GM12878 (cell line): Measurements from ENCODE around the gene RUSC1. TPM values are rescaled to one million over a fixed set of nuclear protein-coding genes. Genes with fewer than 3 reads are reported as not detected.

ENCODE experiments used
- CHD1 ChIP-seq: IDR thresholded peaks from 2 replicates; pipeline ENCODE4 v1.6.1; 2012; ENCODE audit warnings: low read depth, low read length, improper control_type of control experiment
- CTCF ChIP-seq, 3 experiments: IDR thresholded peaks in 2 of 3; conservative IDR thresholded peaks in 1 of 3; 2 replicates each; pipeline ENCODE4 v1.5.1; 2011; ENCODE audit warnings: low read depth in 3 of 3, low read length in 3 of 3, mild to moderate bottlenecking in 3 of 3, control low read depth in 2 of 3, moderate library complexity in 2 of 3, inconsistent platforms in 1 of 3, mixed read lengths in 1 of 3; ENCODE audit not compliant: control insufficient read depth in 2 of 3, insufficient read depth in 1 of 3; ENCODE audit errors: extremely low read depth in 1 of 3
- ELK1 ChIP-seq: IDR thresholded peaks from 2 replicates; pipeline ENCODE4 v1.6.1; 2012; ENCODE audit warnings: low read depth, low read length, improper control_type of control experiment
- IKZF2 ChIP-seq, 2 experiments: fragments of 450-650 bp; IDR thresholded peaks; 2 replicates each; pipeline ENCODE4 v1.6.1; 2017; ENCODE audit warnings: mild to moderate bottlenecking in 2 of 2, moderate library complexity in 2 of 2
- POLR2A ChIP-seq: IDR thresholded peaks from 2 replicates; pipeline ENCODE4 v1.6.1; 2011; ENCODE audit warnings: low read depth, mild to moderate bottlenecking, low read length
- SMAD5 ChIP-seq: IDR thresholded peaks from 2 replicates; pipeline ENCODE4 v1.6.1; 2016; ENCODE audit warnings: antibody characterized with exemption, low read depth
- SMARCA5 ChIP-seq: fragments of 450-650 bp; IDR thresholded peaks from 2 replicates; pipeline ENCODE4 v1.6.1; 2017; ENCODE audit warnings: mild to moderate bottlenecking
- TCF7 ChIP-seq: IDR thresholded peaks from 2 replicates; pipeline ENCODE4 v1.6.1; 2014; ENCODE audit warnings: antibody characterized with exemption, borderline replicate concordance
- ZNF217 ChIP-seq: fragments of 450-650 bp; IDR thresholded peaks from 2 replicates; pipeline ENCODE4 v1.6.1; 2017; ENCODE audit warnings: antibody characterized with exemption, mild to moderate bottlenecking
- ZNF274 ChIP-seq: IDR thresholded peaks from one replicate; pipeline ENCODE4 v1.8.0; 2011; ENCODE audit not compliant: insufficient read length, insufficient read depth
- polyA plus RNA-seq, 11 experiments: library from polyadenylated mRNA; depleted of rRNA in 4 of 11; unstranded in 6 of 11; stranded (reverse) in 5 of 11; fragments of >200 nt; fragmentation: Nextera tagmentation in 4 of 11; fragmentation: Illumina TruSeq in 1 of 11; extraction: Ambion mirVana in 4 of 11; extraction: Trizol in 1 of 11; gene quantifications; 1 replicate in 1 of 11; 2 replicates in 10 of 11; pipeline versions ENCODE4 v1.2.1 to v1.2.3, GENCODE V29; 2011 to 2016; ENCODE audit warnings: inconsistent platforms in 2 of 11, missing spikeins in 2 of 11, low read depth in 1 of 11
- total RNA-seq, 4 experiments: library from RNA; depleted of rRNA in 3 of 4; stranded (reverse); fragments of >200 nt in 3 of 4; fragmentation: Illumina TruSeq in 1 of 4; extraction: Trizol in 1 of 4; gene quantifications; 2 replicates each; pipeline versions ENCODE4 v1.2.1 to v1.2.3, GENCODE V29; 2013 to 2021

The RUSC1 gene
- total and polyA plus RNA-seq, 10 of the 15 experiments (the other 5 are each of a cell fraction or from before 2014, with no cell fraction given) = 1.1 to 23.7 (median 12.3) TPM

- no peak for TF ChIP-seq ELK1
- TF ChIP-seq CTCF (IDR thresholded peaks at IDR 0.05 in 2 of 3, conservative IDR thresholded peaks at IDR 0.05 in 1 of 3; ENCODE audit: control insufficient read depth in 2 of 3, extremely low read depth in 1 of 3, insufficient read depth in 1 of 3, low read depth in 3 of 3, low read length in 3 of 3) = peak; percentile 19 to 46 (median 45); a peak in 5 of 6 replicates
- no peak for TF ChIP-seq TCF7
- 0 out of 4 replicates have a peak, but pooled peaks of 1 of the 2 experiments have one; percentile 8 for TF ChIP-seq IKZF2 (IDR thresholded peaks at IDR 0.05)
- no peak for TF ChIP-seq SMAD5
- TF ChIP-seq CHD1 = no peak
- no peak for TF ChIP-seq ZNF217
- no peak for TF ChIP-seq ZNF274
- TF ChIP-seq SMARCA5 = 0 out of 2 replicates have a peak, but pooled peaks have one; percentile 24
- no peak for TF ChIP-seq POLR2A
- TF ChIP-seq, all 136 proteins: peak for 6
These were observed 4.3 kb downstream of the RUSC1 start (continued) for GRCh38 chr1:155324717-155325602.
